Measurements from ENCODE around the gene NEO1. TPM values are rescaled to one million over a fixed set of nuclear protein-coding genes. Genes with fewer than 3 reads are reported as not detected.
"Not testable (repeated sequence)": the region's sequence is repeated elsewhere in the genome, so short reads cannot be mapped to it uniquely, and the experiment has no call there.

The NEO1 gene
- total RNA-seq, 1 donor = 60.5 TPM

DNA sequence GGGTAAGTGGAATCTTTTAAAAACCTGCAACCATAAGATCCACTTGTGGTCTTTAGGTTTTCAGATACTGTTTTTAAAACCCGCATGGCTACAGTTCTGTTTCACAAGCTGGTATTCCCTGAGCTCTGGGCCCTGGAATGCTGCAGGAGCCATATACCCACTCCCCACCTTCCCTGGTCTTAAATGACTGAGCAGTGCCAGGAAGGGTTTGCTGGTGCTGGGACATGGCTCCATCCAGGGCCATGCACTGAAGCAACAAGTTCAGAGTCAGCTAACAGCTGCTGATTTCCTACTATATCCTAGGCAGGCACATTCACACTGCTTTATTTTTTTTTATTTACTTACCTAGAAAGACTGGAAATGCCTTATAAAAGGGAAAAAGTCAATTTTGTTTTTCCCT is 239.2 kb downstream of the NEO1 start:
- TF ChIP-seq CTCF (IDR thresholded peaks at IDR 0.05; ENCODE audit: insufficient read depth, low read depth, low read length) = no peak
- H3K4me3 ChIP-seq (ENCODE audit: low read depth, low read length) = no peak overlapping the region
- no peak for DNase-seq (ENCODE audit: low read depth)

- no peak for DNase-seq (ENCODE audit: low read depth)
- no peak overlapping the region for H3K4me3 ChIP-seq (ENCODE audit: low read depth, low read length)
- no peak for TF ChIP-seq CTCF (IDR thresholded peaks at IDR 0.05; ENCODE audit: insufficient read depth, low read depth, low read length)
These were observed 241.5 kb downstream of the NEO1 start for GRCh38 chr15:73293773-73294172.

GRCh38 chr15:73295630-73296286 is 243.5 kb downstream of the NEO1 start:
- peak; percentile 53 for DNase-seq (ENCODE audit: low read depth)
- no peak for TF ChIP-seq CTCF (IDR thresholded peaks at IDR 0.05; ENCODE audit: insufficient read depth, low read depth, low read length)
- H3K4me3 ChIP-seq (ENCODE audit: low read depth, low read length) = no peak overlapping the region

GRCh38 chr15:73296609-73297353 is 244.5 kb downstream of the NEO1 start:
- no peak for TF ChIP-seq CTCF (IDR thresholded peaks at IDR 0.05; ENCODE audit: insufficient read depth, low read depth, low read length)
- no peak overlapping the region for H3K4me3 ChIP-seq (ENCODE audit: low read depth, low read length)
- DNase-seq (ENCODE audit: low read depth) = no peak

DNA sequence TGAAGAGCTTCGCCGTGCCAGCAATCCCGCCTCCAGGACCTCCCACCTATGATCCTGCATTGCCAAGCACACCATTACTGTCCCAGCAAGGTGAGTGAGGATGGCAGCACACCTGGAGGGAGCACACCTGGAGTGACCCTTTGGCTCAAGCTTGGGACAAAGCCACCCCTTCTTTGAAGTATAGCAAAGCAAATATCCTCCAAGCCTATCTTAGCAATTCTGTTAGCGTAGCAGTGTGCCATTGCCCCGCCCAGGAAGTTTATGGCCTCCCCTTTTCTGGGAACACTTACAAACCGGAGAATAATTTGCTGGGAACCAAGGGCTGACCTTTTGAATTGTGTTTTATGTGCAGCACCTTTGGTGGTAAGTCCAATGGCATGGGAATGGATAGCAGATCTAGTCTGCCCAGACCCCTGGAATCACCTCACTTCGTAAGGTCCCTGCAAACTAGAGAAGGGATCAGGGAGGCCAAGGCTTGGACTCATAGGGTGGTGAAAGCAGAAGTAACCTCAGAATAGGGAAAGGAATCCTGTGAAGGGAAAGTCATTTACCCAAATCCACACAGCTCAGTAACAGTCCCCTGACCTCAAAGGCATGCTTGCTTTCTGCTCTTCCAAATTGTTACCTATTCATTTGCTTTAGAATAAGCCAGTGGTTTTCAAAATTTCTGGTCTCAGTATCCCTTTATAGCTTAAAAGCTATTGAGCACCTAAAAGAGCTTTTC is 246.4 kb downstream of the NEO1 start:
- no peak overlapping the region for H3K4me3 ChIP-seq (ENCODE audit: low read depth, low read length)
- no peak for DNase-seq (ENCODE audit: low read depth)
- no peak for TF ChIP-seq CTCF (IDR thresholded peaks at IDR 0.05; ENCODE audit: insufficient read depth, low read depth, low read length)

- not testable (repeated sequence) for H3K4me3 ChIP-seq (ENCODE audit: low read depth, low read length); DNase-seq (ENCODE audit: low read depth)
These were observed 248.0 kb downstream of the NEO1 start for GRCh38 chr15:73300286-73300685.

DNA sequence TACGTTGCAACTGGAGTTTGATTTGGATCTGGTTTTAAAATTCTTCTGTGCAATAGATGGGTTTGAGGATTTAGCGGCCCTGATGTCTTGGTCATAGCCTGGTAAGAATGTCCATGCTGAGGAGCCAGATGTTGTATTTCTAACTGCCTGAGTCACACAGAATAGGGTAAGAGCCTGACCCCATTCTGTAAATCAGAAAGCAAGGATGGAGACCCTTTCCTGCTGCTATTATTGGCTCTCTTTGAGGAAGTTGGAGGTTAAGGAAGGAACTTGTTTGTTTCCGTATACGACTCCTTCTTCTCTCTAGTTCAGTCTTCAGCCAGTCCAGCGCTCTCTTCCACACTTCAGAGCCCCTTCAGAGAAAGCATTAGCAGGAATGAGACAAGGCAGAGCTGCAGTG is 251.4 kb downstream of the NEO1 start:
- no peak for TF ChIP-seq CTCF (IDR thresholded peaks at IDR 0.05; ENCODE audit: insufficient read depth, low read depth, low read length)
- no peak overlapping the region for H3K4me3 ChIP-seq (ENCODE audit: low read depth, low read length)
- DNase-seq (ENCODE audit: low read depth) = no peak
